ENCODE results near the gene RNF144B. TPM values are rescaled to one million over a fixed set of nuclear protein-coding genes. Genes with fewer than 3 reads are reported as not detected.

RNF144B gene
- total RNA-seq, 1 experiment from 2014 or later = 8.2 TPM

GRCh38 chr6:18340781-18341551 lies 46.2 kb upstream of the RNF144B start (continued):
- TF ChIP-seq STAT6 (CRISPR knock-in tag; conservative IDR thresholded peaks at IDR 0.05; ENCODE audit: low read depth) (no peak), HMGXB4 (CRISPR knock-in tag; IDR thresholded peaks at IDR 0.05) (no peak), ATF6 (CRISPR knock-in tag; IDR thresholded peaks at IDR 0.05) (no peak), NR1H2 (CRISPR knock-in tag; IDR thresholded peaks at IDR 0.05) (no peak), ESRRA (CRISPR knock-in tag; IDR thresholded peaks at IDR 0.05; ENCODE audit: borderline replicate concordance) (no peak), SMAD4 (CRISPR knock-in tag; IDR thresholded peaks at IDR 0.05) (no peak)

- no peaks in the 10 kb centered on the region for H3K27me3 Mint-ChIP-seq (ENCODE audit: low read depth)
- ChIA-PET POLR2A (interaction anchor here (0.5 to 0.7 kb wide), 3 partner anchors 31 to 762 kb away, joined by 3 to 5 read pairs (median 3); no protein-coding TSS in a partner anchor), CTCF (interaction anchor here (1.0 kb wide), 1 partner anchor 161 kb away, joined by 5 read pairs; no protein-coding TSS in a partner anchor)
These were observed 44.9 kb upstream of the RNF144B start for GRCh38 chr6:18342223-18342622.

More at GRCh38 chr6:18342223-18342622, 44.9 kb upstream of the RNF144B start:
- TF ChIP-seq NFE2L1 (CRISPR knock-in tag; IDR thresholded peaks at IDR 0.05) = no peak
- TF ChIP-seq ZNF232 (CRISPR knock-in tag; IDR thresholded peaks at IDR 0.05) = no peak
- no peak for TF ChIP-seq RORB (CRISPR knock-in tag; IDR thresholded peaks at IDR 0.05)
- no peak for TF ChIP-seq CREB1 (CRISPR knock-in tag; IDR thresholded peaks at IDR 0.05)
- TF ChIP-seq FOXJ3 (CRISPR knock-in tag; IDR thresholded peaks at IDR 0.05; ENCODE audit: borderline replicate concordance) = no peak
- TF ChIP-seq NR3C1 (CRISPR knock-in tag; conservative IDR thresholded peaks at IDR 0.05; ENCODE audit: low read depth) = no peak
- no peak for TF ChIP-seq GABPB1 (CRISPR knock-in tag; IDR thresholded peaks at IDR 0.05)
- no peak for TF ChIP-seq IRF1 (CRISPR knock-in tag; IDR thresholded peaks at IDR 0.05)
- no peak for TF ChIP-seq SOX15 (CRISPR knock-in tag; IDR thresholded peaks at IDR 0.05)
- TF ChIP-seq TP53 (CRISPR knock-in tag; IDR thresholded peaks at IDR 0.05) = no peak
- no peak for TF ChIP-seq MYBL2 (CRISPR knock-in tag; IDR thresholded peaks at IDR 0.05)
- no peak for TF ChIP-seq ZBTB43 (CRISPR knock-in tag; IDR thresholded peaks at IDR 0.05)
- no peak for TF ChIP-seq ATF6 (CRISPR knock-in tag; IDR thresholded peaks at IDR 0.05)
- TF ChIP-seq ERG (CRISPR knock-in tag; IDR thresholded peaks at IDR 0.05) = no peak
- TF ChIP-seq PRRX2 (CRISPR knock-in tag; IDR thresholded peaks at IDR 0.05) = no peak
- TF ChIP-seq ZNF416 (CRISPR knock-in tag; IDR thresholded peaks at IDR 0.05) = no peak
- no peak for DNase-seq (ENCODE audit: low spot score)
- Mint-ChIP-seq H3K4me3 (no peak overlapping the region), H3K9me3 (peaks cover 4% of the 10 kb centered on the region; the same call in 1 of the 2 replicates), H3K27ac (no peak overlapping the region), H3K4me1 (peaks cover 21% of the 10 kb centered on the region), H3K36me3 (peaks cover 4% of the 10 kb centered on the region; the same call in 1 of the 2 replicates)
- no peak for ATAC-seq

Data from WTC11 (cell line).